Measurements from ENCODE around the gene PWWP2B.

The PWWP2B gene

GRCh38 chr10:132461103-132461682 is 64.2 kb downstream of the PWWP2B start:
- no peak overlapping the region for H3K9ac ChIP-seq
- H3K4me1 ChIP-seq (ENCODE audit: low read depth, poor library complexity, severe bottlenecking) = peaks cover 30% of the 10 kb centered on the region
- no peaks in the 10 kb centered on the region for H3K79me2 ChIP-seq (ENCODE audit: insufficient read depth, low read depth)
- H4K20me1 ChIP-seq (ENCODE audit: insufficient read depth) = no peaks in the 10 kb centered on the region
- H2AFZ ChIP-seq (ENCODE audit: low read depth) = no peak overlapping the region
- H3K4me3 ChIP-seq (IDR thresholded peaks at IDR 0.05; ENCODE audit: insufficient read depth, low read depth, low read length) = no peak overlapping the region
- no peak for TF ChIP-seq CTCF (conservative IDR thresholded peaks at IDR 0.05; ENCODE audit: low read depth, low read length)
- no peaks in the 10 kb centered on the region for H3K36me3 ChIP-seq (ENCODE audit: insufficient read depth)
- peaks cover 20% of the 10 kb centered on the region; the same call in 1 of the 2 replicates for H3K27me3 ChIP-seq (ENCODE audit: insufficient read depth, low read depth)
- H3K4me2 ChIP-seq = no peak overlapping the region
- no peak overlapping the region for H3K27ac ChIP-seq

- Histone ChIP-seq H3K36me3 (ENCODE audit: insufficient read depth) (no peaks in the 10 kb centered on the region), H3K4me3 (IDR thresholded peaks at IDR 0.05; ENCODE audit: insufficient read depth, low read depth, low read length) (no peak overlapping the region), H3K4me2 (no peak overlapping the region), H3K9ac (no peak overlapping the region), H3K27ac (no peak overlapping the region), H3K4me1 (ENCODE audit: low read depth, poor library complexity, severe bottlenecking) (peaks cover 30% of the 10 kb centered on the region), H4K20me1 (ENCODE audit: insufficient read depth) (no peaks in the 10 kb centered on the region), H3K79me2 (ENCODE audit: insufficient read depth, low read depth) (no peaks in the 10 kb centered on the region), H3K27me3 (ENCODE audit: insufficient read depth, low read depth) (peaks cover 20% of the 10 kb centered on the region; the same call in 1 of the 2 replicates), H2AFZ (ENCODE audit: low read depth) (no peak overlapping the region)
- TF ChIP-seq CTCF (conservative IDR thresholded peaks at IDR 0.05; ENCODE audit: low read depth, low read length) = no peak
Observed at GRCh38 chr10:132461683-132462231, 64.8 kb downstream of the PWWP2B start.

- no peak overlapping the region for H3K4me3 ChIP-seq (IDR thresholded peaks at IDR 0.05; ENCODE audit: insufficient read depth, low read depth, low read length)
- H3K79me2 ChIP-seq (ENCODE audit: insufficient read depth, low read depth) = no peaks in the 10 kb centered on the region
- no peak overlapping the region for H3K27ac ChIP-seq
- no peak overlapping the region for H3K9ac ChIP-seq
- no peak overlapping the region for H3K4me2 ChIP-seq
- no peak overlapping the region for H2AFZ ChIP-seq (ENCODE audit: low read depth)
- peaks cover 21% of the 10 kb centered on the region; the same call in 1 of the 2 replicates for H3K27me3 ChIP-seq (ENCODE audit: insufficient read depth, low read depth)
- peaks cover 22% of the 10 kb centered on the region for H3K4me1 ChIP-seq (ENCODE audit: low read depth, poor library complexity, severe bottlenecking)
- TF ChIP-seq CTCF (conservative IDR thresholded peaks at IDR 0.05; ENCODE audit: low read depth, low read length) = no peak
- no peaks in the 10 kb centered on the region for H3K36me3 ChIP-seq (ENCODE audit: insufficient read depth)
- H4K20me1 ChIP-seq (ENCODE audit: insufficient read depth) = no peaks in the 10 kb centered on the region
Observed at GRCh38 chr10:132462463-132463332, 65.7 kb downstream of the PWWP2B start.

GRCh38 chr10:132463333-132464255 is 66.6 kb downstream of the PWWP2B start:
- H3K27ac ChIP-seq = no peak overlapping the region
- H3K36me3 ChIP-seq (ENCODE audit: insufficient read depth) = no peaks in the 10 kb centered on the region
- no peak overlapping the region for H3K4me2 ChIP-seq
- peaks cover 21% of the 10 kb centered on the region; the same call in 1 of the 2 replicates for H3K27me3 ChIP-seq (ENCODE audit: insufficient read depth, low read depth)
- H4K20me1 ChIP-seq (ENCODE audit: insufficient read depth) = no peaks in the 10 kb centered on the region
- no peaks in the 10 kb centered on the region for H3K79me2 ChIP-seq (ENCODE audit: insufficient read depth, low read depth)
- H3K9ac ChIP-seq = no peak overlapping the region
- TF ChIP-seq CTCF (conservative IDR thresholded peaks at IDR 0.05; ENCODE audit: low read depth, low read length) = no peak
- no peak overlapping the region for H3K4me3 ChIP-seq (IDR thresholded peaks at IDR 0.05; ENCODE audit: insufficient read depth, low read depth, low read length)
- no peak overlapping the region for H2AFZ ChIP-seq (ENCODE audit: low read depth)
- peaks cover 15% of the 10 kb centered on the region for H3K4me1 ChIP-seq (ENCODE audit: low read depth, poor library complexity, severe bottlenecking)
